Naive B cell (primary cell): ENCODE data around the gene AGAP6. TPM values are rescaled to one million over a fixed set of nuclear protein-coding genes. Genes with fewer than 3 reads are reported as not detected.
"Not testable (repeated sequence)": the region's sequence is repeated elsewhere in the genome, so short reads cannot be mapped to it uniquely, and the experiment has no call there.

ENCODE experiments used
- ATAC-seq, 2 donors: fragments of 150-1000 bp; cut with Tn5 transposase; 2 replicates each; pipeline ENCODE4 v1.10.0; 2021; ENCODE audit warnings: low read depth in 2 of 2, mild to moderate bottlenecking in 2 of 2, moderate library complexity in 2 of 2
- DNase-seq: peaks from one replicate; pipeline ENCODE4 v3.0.0; 2022
- H3K27ac Mint-ChIP-seq, 6 donors: one replicate each; pipeline ENCODE4 v1.8.0; 2020 to 2022; ENCODE audit warnings: mild to moderate bottlenecking in 6 of 6, mixed read lengths in 6 of 6, moderate library complexity in 5 of 6, inconsistent platforms in 2 of 6
- H3K27me3 Mint-ChIP-seq, 3 donors: one replicate each; pipeline ENCODE4 v1.8.0; 2021 to 2022; ENCODE audit warnings: mixed read lengths in 3 of 3, mild to moderate bottlenecking in 1 of 3
- H3K36me3 Mint-ChIP-seq, 2 donors: one replicate each; pipeline ENCODE4 v1.8.0; 2020 to 2022; ENCODE audit warnings: mixed read lengths in 2 of 2, inconsistent platforms in 1 of 2, mild to moderate bottlenecking in 1 of 2
- H3K4me1 Mint-ChIP-seq, 3 donors: one replicate each; pipeline ENCODE4 v1.8.0; 2020 to 2022; ENCODE audit warnings: mixed read lengths in 3 of 3, inconsistent platforms in 1 of 3, mild to moderate bottlenecking in 1 of 3, moderate library complexity in 1 of 3
- H3K4me3 Mint-ChIP-seq, 8 donors: one replicate each; pipeline ENCODE4 v1.8.0; 2020 to 2022; ENCODE audit warnings: mild to moderate bottlenecking in 8 of 8, mixed read lengths in 8 of 8, moderate library complexity in 8 of 8, inconsistent platforms in 2 of 8
- H3K9me3 Mint-ChIP-seq, 7 donors: one replicate each; pipeline ENCODE4 v1.8.0; 2020 to 2022; ENCODE audit warnings: mixed read lengths in 7 of 7, mild to moderate bottlenecking in 5 of 7, inconsistent platforms in 2 of 7, moderate library complexity in 1 of 7
- polyA plus RNA-seq, 6 donors: library from polyadenylated mRNA; unstranded; fragments of 300-500 nt; fragmentation: Illumina TruSeq; gene quantifications; one replicate each; pipeline ENCODE4 v1.2.3, GENCODE V29; 2021; ENCODE audit warnings: low read depth in 6 of 6

AGAP6 gene
- polyA plus RNA-seq, 6 donors from 2014 or later: 0.36 to 3.3 (median 1.2) TPM

DNA sequence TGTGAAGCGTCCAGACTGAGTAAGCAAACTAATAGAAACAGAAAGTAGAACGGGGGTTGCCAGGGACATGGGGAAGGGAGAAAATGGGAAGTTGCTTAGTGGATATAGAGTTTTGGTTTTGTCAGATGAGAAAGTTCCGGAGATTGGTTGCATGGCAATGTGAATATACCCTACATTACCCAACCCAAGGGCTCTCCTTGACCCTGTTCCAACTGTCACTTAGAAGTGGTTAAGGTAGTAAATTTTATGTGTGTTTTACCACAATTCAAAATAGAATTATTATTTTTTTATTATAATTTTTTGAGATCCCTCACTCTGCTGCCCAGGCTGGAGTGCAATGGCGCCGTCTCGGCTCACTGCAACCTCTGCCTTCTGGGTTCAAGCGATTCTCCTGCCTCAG lies 25.8 kb downstream of the AGAP6 start:
- DNase-seq, H3K36me3 Mint-ChIP-seq: not testable (repeated sequence)

DNA sequence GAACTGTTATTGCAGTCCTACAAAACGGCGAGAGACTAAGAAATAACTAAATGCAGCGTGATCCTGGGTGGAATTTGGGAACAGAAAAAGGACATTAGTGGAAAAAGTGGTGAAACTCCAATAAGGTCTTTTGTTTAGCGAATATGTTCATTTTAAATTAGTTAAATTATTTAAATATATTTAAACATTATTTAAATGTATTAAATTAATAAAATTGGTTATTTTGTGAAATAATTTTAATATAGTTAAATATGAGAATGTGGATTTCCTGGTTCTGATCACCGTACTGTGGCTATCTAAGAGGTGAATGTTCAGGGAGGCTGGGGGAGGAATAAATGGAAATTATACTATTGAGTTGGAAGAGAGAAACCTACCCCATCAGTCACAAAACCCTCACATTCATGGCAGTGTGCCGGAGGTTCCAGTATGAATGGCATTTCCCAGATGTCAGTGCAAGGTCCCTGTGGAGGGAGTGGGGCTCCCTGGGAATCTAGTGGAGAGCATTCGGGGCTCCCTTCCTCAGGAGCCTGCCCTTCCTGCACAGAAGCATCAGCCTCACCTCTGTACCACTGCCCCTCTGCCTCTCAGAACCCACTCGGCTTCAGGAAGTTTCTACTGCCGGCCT lies 27.5 kb downstream of the AGAP6 start:
- ATAC-seq, DNase-seq, H3K4me3 Mint-ChIP-seq, H3K36me3 Mint-ChIP-seq, H3K9me3 Mint-ChIP-seq, H3K27me3 Mint-ChIP-seq, H3K4me1 Mint-ChIP-seq: not testable (repeated sequence)
- H3K27ac Mint-ChIP-seq: peak overlapping the region in 1 of 6 donors; percentile 32

More for the DNA sequence above, 25.8 kb downstream of the AGAP6 start:
- H3K4me1 Mint-ChIP-seq, H3K27me3 Mint-ChIP-seq, ATAC-seq, H3K27ac Mint-ChIP-seq, H3K9me3 Mint-ChIP-seq: not testable (repeated sequence)
- peak overlapping the region in 1 of 8 donors; percentile 19 for H3K4me3 Mint-ChIP-seq

- H3K4me1 Mint-ChIP-seq, DNase-seq, ATAC-seq, H3K4me3 Mint-ChIP-seq, H3K27me3 Mint-ChIP-seq, H3K27ac Mint-ChIP-seq, H3K9me3 Mint-ChIP-seq, H3K36me3 Mint-ChIP-seq: not testable (repeated sequence)
Observed at GRCh38 chr10:50016926-50017325, 28.7 kb downstream of the AGAP6 start.

GRCh38 chr10:50017646-50018045 lies 29.4 kb downstream of the AGAP6 start:
- not testable (repeated sequence) for H3K36me3 Mint-ChIP-seq, H3K4me3 Mint-ChIP-seq, H3K27ac Mint-ChIP-seq, DNase-seq, H3K27me3 Mint-ChIP-seq, ATAC-seq, H3K9me3 Mint-ChIP-seq, H3K4me1 Mint-ChIP-seq

- not testable (repeated sequence) for H3K4me1 Mint-ChIP-seq, H3K4me3 Mint-ChIP-seq, DNase-seq, H3K9me3 Mint-ChIP-seq, H3K27me3 Mint-ChIP-seq, ATAC-seq, H3K36me3 Mint-ChIP-seq
- H3K27ac Mint-ChIP-seq: peak overlapping the region in 1 of 6 donors; percentile 7
Observed at GRCh38 chr10:50019279-50019678, 31.1 kb downstream of the AGAP6 start.

DNA sequence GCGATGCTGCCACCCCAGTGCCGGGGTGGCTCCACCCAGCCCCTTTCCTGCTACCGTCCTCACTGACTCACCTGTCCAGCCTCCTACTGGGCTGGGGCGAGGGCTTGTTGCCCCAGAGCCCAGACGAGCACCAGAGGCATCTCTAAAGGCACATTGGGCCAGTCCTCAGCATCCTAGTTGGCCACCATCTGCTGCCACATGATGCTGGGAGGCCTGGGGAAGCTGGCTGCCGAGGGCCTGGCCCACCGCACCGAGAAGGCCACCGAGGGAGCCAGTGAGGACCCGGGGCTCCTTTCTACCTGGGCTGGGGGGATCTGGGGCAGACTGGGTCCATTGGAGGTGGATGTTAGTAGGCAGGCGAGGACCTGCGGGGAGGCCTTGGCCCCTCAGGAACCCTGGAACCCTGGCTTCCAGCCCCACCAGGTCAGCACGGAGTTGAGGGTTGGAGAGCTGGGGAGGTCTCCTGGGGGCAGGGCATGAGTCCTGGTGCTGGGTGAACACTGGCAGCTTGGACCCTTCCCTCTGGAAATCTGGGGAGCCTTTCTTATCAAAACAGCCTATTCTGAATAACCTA lies 32.3 kb downstream of the AGAP6 start:
- H3K36me3 Mint-ChIP-seq, H3K9me3 Mint-ChIP-seq, H3K4me1 Mint-ChIP-seq, H3K27ac Mint-ChIP-seq, DNase-seq, ATAC-seq: not testable (repeated sequence)
- Mint-ChIP-seq H3K4me3 (peak overlapping the region in 1 of 8 donors; percentile 35), H3K27me3 (peaks cover 3 to 22% (median 18%) of the 10 kb centered on the region in 3 donors)

- Mint-ChIP-seq H3K9me3 (no peaks in the 10 kb centered on the region), H3K4me3 (no peak overlapping the region), H3K27ac (no peak overlapping the region), H3K27me3 (peaks cover 12 to 33% (median 30%) of the 10 kb centered on the region in 3 donors), H3K36me3 (no peaks in the 10 kb centered on the region), H3K4me1 (no peaks in the 10 kb centered on the region)
- ATAC-seq (no peak), DNase-seq (no peak)
Observed at GRCh38 chr10:50021646-50022045, 33.4 kb downstream of the AGAP6 start.

DNA sequence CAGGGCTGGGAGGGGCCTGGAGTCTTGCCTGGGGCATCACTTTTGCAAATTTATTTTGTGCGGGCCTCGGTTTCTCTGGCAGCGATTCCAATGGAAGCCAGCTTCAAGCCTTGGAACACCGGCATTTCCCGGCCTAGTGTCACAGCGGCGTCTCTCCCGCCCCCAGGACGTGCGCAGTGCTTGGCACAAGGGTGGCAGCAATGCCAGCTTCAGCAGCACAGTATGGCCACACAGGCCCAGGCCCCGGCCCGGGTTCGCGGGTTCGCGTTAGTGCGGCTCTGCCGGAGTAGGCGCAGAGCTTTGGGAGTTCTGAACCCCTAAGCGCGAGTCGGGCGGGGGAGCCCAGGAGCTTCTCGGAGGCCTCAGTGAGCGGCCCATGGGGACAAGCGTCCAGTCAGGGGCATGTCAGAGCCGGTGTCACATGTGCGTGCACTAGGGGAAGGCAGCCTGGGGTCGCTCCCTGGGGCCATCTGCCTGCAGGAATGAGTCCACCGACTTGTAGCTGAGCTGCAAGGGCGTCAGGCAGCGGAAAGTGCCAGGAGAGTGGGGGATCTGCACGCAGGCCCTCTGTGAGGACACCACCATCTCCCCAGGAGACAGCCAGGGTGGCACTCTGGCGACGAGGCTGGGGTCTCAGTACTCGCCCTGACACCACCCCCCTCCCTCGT lies 36.6 kb downstream of the AGAP6 start:
- ATAC-seq, H3K4me3 Mint-ChIP-seq, DNase-seq, H3K9me3 Mint-ChIP-seq, H3K4me1 Mint-ChIP-seq, H3K36me3 Mint-ChIP-seq: not testable (repeated sequence)
- Mint-ChIP-seq H3K27me3 (peaks cover 31 to 51% (median 50%) of the 10 kb centered on the region in 3 donors), H3K27ac (peak overlapping the region in 1 of 6 donors; percentile 44)

DNA sequence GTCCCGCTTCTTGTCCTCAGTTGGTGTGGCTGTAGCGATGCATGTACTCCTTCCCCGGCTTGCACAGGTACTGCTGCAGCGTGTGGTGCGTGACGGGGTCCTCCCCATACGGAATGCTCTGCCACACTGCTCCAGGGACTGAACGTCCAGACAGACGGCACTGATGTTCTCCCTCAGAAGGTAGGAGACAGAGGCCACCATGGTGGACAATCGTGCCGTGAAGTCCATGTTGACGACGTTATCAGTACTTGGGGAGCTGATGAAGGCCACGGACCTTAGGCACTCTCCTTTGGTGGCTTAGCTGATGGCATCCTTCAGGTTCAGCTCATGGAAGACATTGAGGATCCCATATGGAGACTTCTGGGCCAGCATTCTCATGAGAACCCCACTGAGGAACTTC lies 37.4 kb downstream of the AGAP6 start:
- no peak for ATAC-seq
- Mint-ChIP-seq H3K4me1 (no peaks in the 10 kb centered on the region), H3K9me3 (peaks cover 0 to 1% (median 0%) of the 10 kb centered on the region in 7 donors), H3K27me3 (peaks cover 33 to 51% (median 50%) of the 10 kb centered on the region in 3 donors), H3K36me3 (no peaks in the 10 kb centered on the region), H3K27ac (no peak overlapping the region), H3K4me3 (no peak overlapping the region)
- no peak for DNase-seq

DNA sequence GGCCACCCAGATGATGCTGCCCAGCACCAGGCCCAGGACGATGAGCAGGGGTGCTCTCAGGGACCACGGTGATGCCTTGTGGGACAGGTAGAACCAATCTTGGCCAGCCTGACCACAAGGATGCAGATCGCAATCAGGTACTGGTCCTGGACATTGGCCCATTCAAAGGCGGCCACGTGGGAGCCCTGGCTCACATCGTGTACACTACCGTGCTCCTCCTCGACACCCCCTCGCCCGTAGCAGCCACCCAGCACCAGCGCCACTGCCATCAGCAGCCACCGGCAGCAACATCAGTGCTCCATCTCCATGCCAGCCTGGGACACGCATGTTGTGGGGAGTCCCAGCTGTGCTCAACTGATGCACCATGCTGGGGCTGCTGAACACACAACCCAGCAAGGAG lies 39.0 kb downstream of the AGAP6 start:
- Mint-ChIP-seq H3K9me3 (peaks cover 0 to 1% (median 0%) of the 10 kb centered on the region in 7 donors), H3K4me1 (no peaks in the 10 kb centered on the region), H3K27me3 (peaks cover 39 to 51% (median 50%) of the 10 kb centered on the region in 3 donors), H3K4me3 (no peak overlapping the region), H3K27ac (no peak overlapping the region), H3K36me3 (no peaks in the 10 kb centered on the region)
- DNase-seq (no peak), ATAC-seq (no peak)

DNA sequence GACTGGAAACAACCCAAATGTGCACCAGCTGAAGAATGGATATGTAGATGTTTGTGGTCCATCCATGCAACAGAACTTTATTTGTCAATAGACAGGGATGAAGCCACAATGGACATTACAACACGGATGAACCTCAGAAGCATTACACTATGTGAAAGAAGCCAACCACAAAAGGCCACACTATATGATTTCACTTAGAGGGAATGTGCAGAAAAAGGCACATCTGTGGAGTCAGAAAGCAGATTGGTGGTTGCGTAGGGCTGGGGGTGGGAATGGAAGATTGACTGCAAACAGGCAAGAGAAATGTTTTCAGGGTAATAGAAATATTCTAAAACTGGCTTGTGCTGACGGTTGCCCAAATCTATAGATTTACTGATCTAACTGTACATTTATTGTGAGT lies 45.3 kb downstream of the AGAP6 start:
- H3K9me3 Mint-ChIP-seq: peaks cover 0 to 1% (median 0%) of the 10 kb centered on the region in 7 donors
- H3K4me3 Mint-ChIP-seq: no peak overlapping the region
- peaks cover 6 to 22% (median 16%) of the 10 kb centered on the region in 3 donors for H3K27me3 Mint-ChIP-seq
- no peak overlapping the region for H3K27ac Mint-ChIP-seq
- DNase-seq (no peak), ATAC-seq (no peak)
- H3K4me1 Mint-ChIP-seq: no peaks in the 10 kb centered on the region
- H3K36me3 Mint-ChIP-seq: no peaks in the 10 kb centered on the region

GRCh38 chr10:50035337-50035736 lies 47.1 kb downstream of the AGAP6 start:
- not testable (repeated sequence) for H3K27ac Mint-ChIP-seq, DNase-seq
- H3K27me3 Mint-ChIP-seq: peaks cover 0 to 14% (median 9%) of the 10 kb centered on the region in 3 donors

GRCh38 chr10:50044941-50045664 lies 56.9 kb downstream of the AGAP6 start:
- Mint-ChIP-seq H3K27me3 (no peaks in the 10 kb centered on the region), H3K4me3 (no peak overlapping the region), H3K9me3 (no peaks in the 10 kb centered on the region), H3K27ac (peak overlapping the region in 1 of 6 donors; percentile 9), H3K36me3 (no peaks in the 10 kb centered on the region), H3K4me1 (no peaks in the 10 kb centered on the region)
- DNase-seq (no peak), ATAC-seq (no peak)

More at GRCh38 chr10:50035337-50035736, 47.1 kb downstream of the AGAP6 start:
- not testable (repeated sequence) for H3K9me3 Mint-ChIP-seq, ATAC-seq, H3K4me1 Mint-ChIP-seq, H3K36me3 Mint-ChIP-seq, H3K4me3 Mint-ChIP-seq
